Hindlimb muscle (tissue), 1 donor: ENCODE measurements around the gene NRXN3. TPM values are rescaled to one million over a fixed set of nuclear protein-coding genes. Genes with fewer than 3 reads are reported as not detected.

Experiments used
- DNase-seq: peaks from one replicate; pipeline ENCODE4 v3.0.0-alpha.2; 2013
- polyA plus RNA-seq: library from polyadenylated mRNA; unstranded; fragments of 120-200 nt; gene quantifications from one replicate; pipeline ENCODE4 v1.2.1, GENCODE V29; 2013; ENCODE audit not compliant: insufficient read length

NRXN3 gene
- polyA plus RNA-seq, 1 donor = 0.40 TPM

DNA sequence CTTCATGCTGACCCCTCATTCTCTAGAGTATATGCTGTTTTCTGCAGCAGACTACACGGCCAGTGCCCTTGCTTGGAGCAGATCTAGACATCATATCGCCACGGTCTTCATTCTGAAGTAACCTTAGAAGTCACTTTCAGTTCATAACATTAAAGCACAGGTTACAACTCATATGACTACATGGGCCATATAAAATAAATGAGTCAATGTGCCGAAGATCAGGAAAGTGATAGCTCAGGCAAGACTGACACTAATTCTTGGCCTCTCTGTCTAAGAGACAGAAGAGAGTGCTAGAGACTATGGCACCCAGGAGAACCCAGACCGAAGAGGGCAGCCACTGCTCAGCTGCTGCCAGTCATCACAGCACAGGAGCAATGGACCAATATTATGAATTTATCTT is 1431.4 kb downstream of the NRXN3 start:
- DNase-seq = no peak

GRCh38 chr14:79602045-79602444 is 1431.9 kb downstream of the NRXN3 start:
- no peak for DNase-seq

DNA sequence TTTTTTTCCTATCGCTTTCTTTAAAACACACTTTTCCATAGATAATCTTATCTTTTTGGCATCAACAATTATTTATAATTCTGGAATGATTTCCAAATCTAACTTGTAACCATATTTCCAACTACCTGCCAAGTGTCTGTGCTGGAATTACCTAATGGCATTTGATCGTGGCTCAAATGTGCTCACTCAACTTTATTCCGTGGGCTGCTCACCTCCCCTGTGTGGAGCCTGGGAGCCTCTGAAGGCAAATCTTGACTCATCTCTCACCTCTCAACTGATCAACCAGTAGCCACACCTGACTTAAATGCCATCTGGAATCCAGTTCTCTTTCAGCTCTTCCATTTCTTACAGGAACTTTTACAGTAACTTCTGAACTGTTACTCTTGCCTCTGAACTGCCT is 1432.6 kb downstream of the NRXN3 start:
- no peak for DNase-seq

DNA sequence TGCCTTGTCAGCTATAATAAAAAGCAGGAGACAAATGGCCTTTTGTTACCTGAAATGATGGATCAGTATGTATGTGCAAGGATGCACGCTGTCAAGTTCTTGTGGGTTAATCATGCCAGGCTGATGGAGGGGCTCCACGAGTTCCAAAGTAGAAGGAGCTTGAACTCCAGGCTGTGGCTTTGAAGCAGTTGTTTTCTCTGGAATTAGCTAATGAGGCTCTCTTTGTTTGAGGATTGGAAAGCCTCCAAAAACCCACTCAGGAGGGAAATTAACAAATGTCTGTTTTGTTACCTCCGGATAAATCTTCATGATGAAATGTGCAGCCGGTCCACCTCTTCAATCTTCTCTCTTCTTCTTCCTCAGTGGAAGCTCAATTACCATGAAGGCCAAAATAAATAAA is 1435.7 kb downstream of the NRXN3 start:
- DNase-seq = no peak

DNA sequence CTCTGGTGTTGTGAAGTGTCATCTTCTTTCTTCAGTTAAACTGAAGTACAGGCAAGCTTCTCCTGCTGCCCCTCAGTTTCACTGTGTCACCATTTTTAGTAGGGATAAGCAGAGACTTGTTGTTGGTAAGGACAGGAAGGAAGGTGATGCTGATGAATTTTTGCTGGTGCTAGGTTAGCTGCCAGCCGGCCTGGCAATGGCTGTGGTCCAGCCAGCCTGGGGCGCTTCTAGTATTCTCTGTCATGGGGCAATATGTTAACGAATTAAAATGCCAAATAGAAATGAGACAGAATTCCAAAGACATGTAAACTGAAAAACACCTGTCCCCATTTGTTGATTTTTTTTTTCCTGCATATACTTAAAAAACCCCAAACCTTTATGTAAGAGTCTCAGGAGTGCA is 1438.3 kb downstream of the NRXN3 start:
- no peak for DNase-seq

DNA sequence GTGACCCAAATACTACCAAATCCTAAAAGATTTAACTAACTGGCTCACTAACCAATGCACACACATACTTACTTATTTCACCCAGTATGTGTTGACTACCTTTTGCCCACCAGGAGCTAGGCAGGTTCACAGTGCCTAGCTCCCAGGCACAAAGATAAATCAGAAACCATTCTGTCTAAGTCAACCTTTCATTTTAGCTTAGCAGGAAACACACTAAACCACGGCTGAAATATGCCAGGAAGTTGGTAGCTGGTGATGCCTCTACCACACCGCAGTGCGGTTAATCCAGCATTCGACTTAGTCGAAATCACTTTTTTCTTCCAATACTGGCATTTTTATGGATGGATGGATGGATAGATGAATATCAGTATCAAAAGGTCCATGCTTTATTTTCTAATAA is 1443.5 kb downstream of the NRXN3 start:
- DNase-seq = no peak

- no peak for DNase-seq
These were observed 1444.3 kb downstream of the NRXN3 start for GRCh38 chr14:79614448-79614847.

- DNase-seq = no peak
These were observed 1456.9 kb downstream of the NRXN3 start for GRCh38 chr14:79627058-79627457.

DNA sequence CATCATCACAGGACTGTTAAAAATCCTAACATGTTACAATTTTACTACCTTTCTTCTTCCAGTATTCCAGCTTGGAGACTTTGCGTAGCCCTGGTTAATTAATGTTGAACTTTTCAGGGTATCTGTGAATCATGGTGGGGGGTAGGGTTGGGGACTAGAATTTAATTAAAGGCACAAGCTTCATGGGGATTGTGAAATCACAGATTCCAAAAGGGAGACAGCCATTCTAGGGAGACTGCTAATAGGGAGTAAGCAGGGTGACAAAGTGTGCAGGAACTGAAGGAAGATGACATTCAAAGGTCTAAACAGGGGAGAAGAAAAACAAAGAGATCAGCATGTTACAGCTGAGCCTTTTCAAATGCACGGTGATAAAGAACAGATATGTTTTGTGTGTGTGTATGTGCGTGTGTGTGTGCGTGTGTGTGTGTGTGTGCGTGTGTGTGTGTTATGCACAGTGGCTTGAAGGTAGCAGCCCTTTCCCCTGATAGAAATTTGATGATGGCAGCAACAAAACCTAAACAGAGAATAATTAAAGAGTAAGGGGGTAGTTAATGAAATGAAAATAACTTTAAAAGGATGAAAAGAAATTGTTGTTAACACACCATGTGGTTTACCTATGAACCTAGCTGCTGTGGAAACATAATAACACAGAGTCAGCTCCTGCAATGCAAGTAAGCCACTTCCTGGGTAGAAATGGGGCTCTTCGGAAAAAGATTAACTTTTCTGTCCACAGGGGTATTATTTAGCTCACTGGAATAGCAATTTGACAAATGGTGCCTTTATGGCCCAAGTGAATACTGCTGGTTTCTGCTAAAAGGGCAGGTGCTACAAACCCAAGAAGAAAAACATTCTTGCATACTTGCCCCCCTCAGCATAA is 1459.5 kb downstream of the NRXN3 start:
- no peak for DNase-seq

- no peak for DNase-seq
These were observed 1460.3 kb downstream of the NRXN3 start for GRCh38 chr14:79630288-79630960.

GRCh38 chr14:79631276-79631675 is 1461.1 kb downstream of the NRXN3 start:
- no peak for DNase-seq

- no peak for DNase-seq
These were observed 1468.6 kb downstream of the NRXN3 start for GRCh38 chr14:79638672-79639266.

DNA sequence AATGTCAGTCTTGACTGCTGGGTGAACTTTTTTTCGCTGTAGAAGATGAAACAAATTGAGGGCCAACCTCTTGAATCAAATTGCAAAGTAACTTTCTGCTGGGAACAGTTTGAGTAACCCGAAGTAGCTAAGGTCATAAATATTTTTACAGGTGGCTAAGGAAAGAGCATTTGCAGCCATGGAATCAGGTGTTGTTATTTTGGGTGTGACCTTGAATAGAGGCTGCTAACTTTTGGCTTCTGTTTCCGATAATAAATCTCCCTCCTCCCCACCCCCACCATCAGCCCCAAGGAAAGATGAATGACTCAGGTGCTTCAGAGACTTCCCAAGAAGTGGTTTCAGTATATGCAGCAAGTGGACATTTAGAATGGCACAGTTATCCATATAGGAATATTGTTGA is 1469.4 kb downstream of the NRXN3 start:
- no peak for DNase-seq

DNA sequence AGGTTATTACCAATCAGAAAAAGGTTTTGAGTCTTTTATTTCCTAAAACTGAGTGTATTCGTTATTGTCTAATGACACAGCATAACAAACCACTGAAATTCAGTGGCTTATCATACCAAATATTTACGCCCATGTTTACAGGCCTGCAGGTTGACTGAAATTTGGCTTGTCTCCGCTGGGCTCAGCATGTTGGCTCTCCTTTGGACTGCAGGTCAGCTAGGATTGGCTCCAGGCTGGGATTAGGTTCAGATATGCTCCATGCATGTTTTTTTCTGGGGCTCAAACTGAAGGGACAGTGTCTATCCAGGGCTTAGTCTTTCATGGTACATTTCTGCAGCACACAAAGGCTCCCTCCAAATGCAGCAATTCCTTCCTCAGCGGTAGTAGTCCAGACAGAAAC is 1471.2 kb downstream of the NRXN3 start:
- DNase-seq = no peak

- DNase-seq = no peak
These were observed 1473.0 kb downstream of the NRXN3 start for GRCh38 chr14:79643132-79643531.

GRCh38 chr14:79645753-79646362 is 1475.7 kb downstream of the NRXN3 start:
- DNase-seq = no peak

DNA sequence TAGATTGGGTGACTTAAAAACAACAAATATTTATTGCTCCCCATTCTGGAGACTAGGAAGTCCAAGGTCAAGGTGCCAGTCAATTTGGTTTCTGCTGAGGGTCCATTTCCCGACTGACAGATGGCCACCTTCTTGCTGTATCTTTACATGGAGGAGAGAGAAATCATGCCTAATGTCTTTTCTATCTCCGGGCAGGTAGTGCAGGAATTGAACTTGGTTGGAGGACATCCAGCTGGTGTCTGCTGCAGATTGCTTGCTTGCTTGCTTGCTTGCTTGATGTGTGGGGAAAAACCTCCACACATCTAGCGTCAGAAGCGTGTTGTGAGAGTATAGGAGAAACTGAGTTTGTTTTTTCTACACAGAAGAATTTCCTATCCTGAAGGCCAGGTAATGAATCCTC is 1479.7 kb downstream of the NRXN3 start:
- DNase-seq = no peak

GRCh38 chr14:79652513-79653307 is 1482.5 kb downstream of the NRXN3 start:
- no peak for DNase-seq

DNA sequence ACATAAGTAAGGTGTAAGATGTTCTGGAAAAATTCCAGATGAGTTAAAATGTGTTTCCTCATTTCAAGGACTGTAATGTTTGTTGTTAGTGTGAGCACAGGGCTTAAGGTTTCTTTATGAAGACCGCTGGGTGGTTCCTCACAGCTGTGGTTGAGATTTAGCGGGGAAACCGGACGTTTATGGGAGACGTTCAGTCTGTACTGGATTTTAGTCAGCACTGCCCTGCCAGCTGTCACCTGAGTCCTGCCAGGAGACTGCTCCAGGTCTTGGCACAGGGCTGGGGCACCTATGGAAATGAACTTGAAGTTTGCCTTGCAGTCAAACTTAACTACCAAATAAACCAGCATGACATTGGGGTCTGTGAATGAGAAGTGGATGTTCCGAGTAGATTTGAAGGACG is 1485.9 kb downstream of the NRXN3 start:
- DNase-seq = no peak

DNA sequence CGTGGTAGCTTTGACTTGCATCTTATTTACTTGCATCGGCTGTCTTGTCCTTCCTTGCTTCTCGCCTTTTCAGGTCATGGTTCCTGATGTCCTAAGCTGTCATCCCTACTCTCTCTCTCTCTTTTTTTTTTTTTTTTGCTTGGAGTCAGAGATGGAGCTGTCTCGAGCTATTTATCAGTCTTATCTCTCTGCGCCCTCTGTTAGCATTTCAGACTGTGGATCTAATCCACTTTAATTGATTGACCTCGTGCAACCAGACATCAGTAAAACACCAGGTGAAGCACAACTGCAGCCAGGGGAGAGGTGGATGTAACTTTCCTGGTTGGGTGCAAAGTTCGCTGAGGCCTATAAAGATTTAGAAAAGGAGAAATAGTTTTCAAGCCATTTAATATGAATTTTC is 1486.3 kb downstream of the NRXN3 start:
- DNase-seq = no peak

- DNase-seq = no peak
These were observed 1488.0 kb downstream of the NRXN3 start for GRCh38 chr14:79658221-79658620.

DNA sequence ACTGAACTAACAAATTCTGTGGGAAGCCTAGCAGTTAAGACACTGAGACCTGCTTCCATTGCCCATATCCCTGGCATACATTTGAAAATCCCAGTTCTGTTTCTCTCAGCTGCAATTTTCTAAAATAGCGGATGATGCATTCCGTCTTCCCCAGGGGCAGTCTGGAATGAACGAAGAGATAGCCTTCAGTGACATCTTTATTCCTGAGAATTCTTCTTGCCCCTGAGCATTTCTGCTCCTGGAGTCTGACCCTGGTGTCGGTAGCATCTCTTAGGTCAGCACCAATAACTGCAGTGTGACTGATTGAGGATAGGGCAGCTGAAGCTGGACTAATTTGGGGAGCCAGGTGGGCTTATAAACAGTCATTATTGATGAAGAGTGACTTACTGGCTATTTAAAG is 1488.6 kb downstream of the NRXN3 start:
- no peak for DNase-seq
